HL-60 (cell line): Measurements from ENCODE around the gene KIAA1217.

ENCODE experiments used
- DNase-seq, 2 experiments: peaks; one replicate each; pipeline ENCODE4 v3.0.0-alpha.2; 2010 to 2020; ENCODE audit warnings: low read depth in 1 of 2, low spot score in 1 of 2
- H3K27ac ChIP-seq: fragments of 250-450 bp; sonication (Bioruptor Pico); replicated peaks from 2 replicates; pipeline ENCODE4 v1.5.1; 2020; ENCODE audit warnings: mild to moderate bottlenecking, moderate library complexity
- H3K27me3 ChIP-seq: fragments of 250-450 bp; sonication (Bioruptor Pico); 2 replicates; pipeline ENCODE4 v1.5.1; 2021; ENCODE audit warnings: mild to moderate bottlenecking, moderate library complexity; ENCODE audit not compliant: insufficient read depth, poor library complexity, severe bottlenecking
- H3K4me3 ChIP-seq: replicated peaks from 2 replicates; pipeline ENCODE4 v1.5.1; 2011; ENCODE audit warnings: mild to moderate bottlenecking, control low read depth, low read length; ENCODE audit not compliant: insufficient read depth
- GABPA ChIP-seq: IDR thresholded peaks from 2 replicates; pipeline ENCODE4 v1.6.1; 2012; ENCODE audit warnings: low read depth
- POLR2AphosphoS5 ChIP-seq: IDR thresholded peaks from 2 replicates; pipeline ENCODE4 v1.6.1; 2012; ENCODE audit warnings: low read depth
- REST ChIP-seq: IDR thresholded peaks from 2 replicates; pipeline ENCODE4 v1.6.1; 2012; ENCODE audit warnings: low read depth; ENCODE audit not compliant: insufficient replicate concordance
- SPI1 ChIP-seq: IDR thresholded peaks from 2 replicates; pipeline ENCODE4 v1.6.1; 2012; ENCODE audit warnings: low read depth, mild to moderate bottlenecking, borderline replicate concordance
- TF ChIP-seq, protein P1 (sequence below): IDR thresholded peaks from one replicate; pipeline ENCODE4 v1.5.1; 2011; ENCODE audit warnings: low read length, control low read depth, inconsistent platforms; ENCODE audit not compliant: insufficient read depth

Gene KIAA1217

DNA sequence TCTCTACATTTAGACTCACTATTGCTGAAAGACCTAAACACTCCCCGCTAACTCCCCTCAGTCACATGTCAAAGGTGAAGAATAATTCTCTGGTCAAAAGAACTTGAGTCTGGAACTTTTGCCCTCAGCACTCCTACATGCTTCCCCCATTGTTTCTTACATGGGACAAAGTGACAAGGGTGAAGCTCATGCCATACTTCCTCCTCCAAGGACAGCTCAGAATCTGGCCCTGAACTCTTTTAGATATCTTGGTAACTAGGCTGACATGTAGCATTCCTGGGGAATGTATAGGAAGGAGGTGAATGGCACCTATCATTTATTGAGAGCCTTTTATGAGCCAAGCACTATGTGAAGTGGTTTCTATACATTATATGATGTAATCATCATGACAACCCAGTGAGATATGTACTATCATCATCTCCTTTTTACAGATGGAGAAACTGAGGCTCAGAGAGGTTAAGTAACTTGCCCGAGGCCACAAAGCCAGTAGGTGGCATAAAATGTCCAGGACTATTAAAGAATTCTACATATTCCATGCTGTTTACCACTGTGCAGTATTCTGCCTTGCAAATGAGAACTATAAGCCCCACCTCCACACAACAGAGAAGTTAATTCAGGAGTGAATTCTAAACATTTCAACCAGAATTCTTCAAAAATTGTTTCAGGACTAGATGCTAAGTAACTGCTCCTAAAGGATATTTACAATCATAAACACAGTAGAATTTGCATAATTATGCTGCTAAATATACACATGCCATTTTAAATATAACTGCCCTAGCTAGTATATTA is 268.2 kb downstream of the KIAA1217 start:
- Histone ChIP-seq H3K27ac (no peak overlapping the region), H3K27me3 (no peaks in the 10 kb centered on the region), H3K4me3 (no peak overlapping the region)
- DNase-seq = no peak
- TF ChIP-seq POLR2AphosphoS5 (no peak), GABPA (no peak), SPI1 (no peak), REST (no peak)
- TF ChIP-seq, protein P1, sequence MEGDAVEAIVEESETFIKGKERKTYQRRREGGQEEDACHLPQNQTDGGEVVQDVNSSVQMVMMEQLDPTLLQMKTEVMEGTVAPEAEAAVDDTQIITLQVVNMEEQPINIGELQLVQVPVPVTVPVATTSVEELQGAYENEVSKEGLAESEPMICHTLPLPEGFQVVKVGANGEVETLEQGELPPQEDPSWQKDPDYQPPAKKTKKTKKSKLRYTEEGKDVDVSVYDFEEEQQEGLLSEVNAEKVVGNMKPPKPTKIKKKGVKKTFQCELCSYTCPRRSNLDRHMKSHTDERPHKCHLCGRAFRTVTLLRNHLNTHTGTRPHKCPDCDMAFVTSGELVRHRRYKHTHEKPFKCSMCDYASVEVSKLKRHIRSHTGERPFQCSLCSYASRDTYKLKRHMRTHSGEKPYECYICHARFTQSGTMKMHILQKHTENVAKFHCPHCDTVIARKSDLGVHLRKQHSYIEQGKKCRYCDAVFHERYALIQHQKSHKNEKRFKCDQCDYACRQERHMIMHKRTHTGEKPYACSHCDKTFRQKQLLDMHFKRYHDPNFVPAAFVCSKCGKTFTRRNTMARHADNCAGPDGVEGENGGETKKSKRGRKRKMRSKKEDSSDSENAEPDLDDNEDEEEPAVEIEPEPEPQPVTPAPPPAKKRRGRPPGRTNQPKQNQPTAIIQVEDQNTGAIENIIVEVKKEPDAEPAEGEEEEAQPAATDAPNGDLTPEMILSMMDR = no peak

- Histone ChIP-seq H3K27me3 (no peaks in the 10 kb centered on the region), H3K27ac (no peak overlapping the region), H3K4me3 (no peak overlapping the region)
- no peak for TF ChIP-seq REST
- no peak for DNase-seq
These were observed 269.0 kb downstream of the KIAA1217 start for GRCh38 chr10:24477915-24478314.

GRCh38 chr10:24479806-24480205 is 270.9 kb downstream of the KIAA1217 start:
- TF ChIP-seq, protein P1 = no peak
- no peak for TF ChIP-seq SPI1
- no peak for TF ChIP-seq REST
- TF ChIP-seq POLR2AphosphoS5 = no peak
- TF ChIP-seq GABPA = no peak
- DNase-seq = no peak
- H3K4me3 ChIP-seq = no peak overlapping the region
- no peak overlapping the region for H3K27ac ChIP-seq
- H3K27me3 ChIP-seq = no peaks in the 10 kb centered on the region
